GM12865 (cell line): Measurements from ENCODE around the gene EEF1AKMT1.
"Not testable (repeated sequence)": the region's sequence is repeated elsewhere in the genome, so short reads cannot be mapped to it uniquely, and the experiment has no call there.

Experiments used
- DNase-seq: peaks from one replicate; pipeline ENCODE4 v3.0.0; 2010; ENCODE audit warnings: low read depth
- H3K4me3 ChIP-seq: 2 replicates; pipeline ENCODE4 v1.5.1; 2011; ENCODE audit warnings: mild to moderate bottlenecking, low read depth, low read length, control low read depth
- CTCF ChIP-seq: IDR thresholded peaks from 2 replicates; pipeline ENCODE4 v1.5.1; 2011; ENCODE audit warnings: low read length, control low read depth, low read depth, inconsistent platforms; ENCODE audit not compliant: insufficient read depth; ENCODE audit errors: missing control alignments

Gene EEF1AKMT1

GRCh38 chr13:20769091-20769490 lies 4.7 kb downstream of the EEF1AKMT1 start:
- no peak for TF ChIP-seq CTCF
- no peak overlapping the region for H3K4me3 ChIP-seq
- no peak for DNase-seq

- DNase-seq = no peak
- no peak overlapping the region for H3K4me3 ChIP-seq
- no peak for TF ChIP-seq CTCF
These were observed 6.3 kb downstream of the EEF1AKMT1 start for GRCh38 chr13:20767309-20767943.

GRCh38 chr13:20760872-20761271 lies 12.9 kb downstream of the EEF1AKMT1 start:
- DNase-seq = no peak
- H3K4me3 ChIP-seq = no peak overlapping the region
- TF ChIP-seq CTCF = no peak

GRCh38 chr13:20754009-20754408 lies 19.8 kb downstream of the EEF1AKMT1 start:
- no peak for DNase-seq
- H3K4me3 ChIP-seq = no peak overlapping the region
- TF ChIP-seq CTCF = no peak

- H3K4me3 ChIP-seq = no peak overlapping the region
- DNase-seq = no peak
- no peak for TF ChIP-seq CTCF
These were observed 24.4 kb downstream of the EEF1AKMT1 start for GRCh38 chr13:20749377-20749776.

- H3K4me3 ChIP-seq, DNase-seq: not testable (repeated sequence)
These were observed 29.8 kb downstream of the EEF1AKMT1 start for GRCh38 chr13:20743830-20744404.

GRCh38 chr13:20740021-20740420 lies 33.7 kb downstream of the EEF1AKMT1 start:
- DNase-seq = no peak
- no peak overlapping the region for H3K4me3 ChIP-seq
- TF ChIP-seq CTCF = no peak

- no peak for TF ChIP-seq CTCF
- no peak for DNase-seq
- H3K4me3 ChIP-seq = no peak overlapping the region
These were observed 35.1 kb downstream of the EEF1AKMT1 start for GRCh38 chr13:20738616-20739015.
